Tibial nerve (tissue), 4 donors: ENCODE data around the gene RAB3B.

Experiments
- CTCF ChIP-seq, 5 experiments: fragments of 200-600 bp in 3 of 5; fragments of 450-650 bp in 2 of 5; sonication (generic) in 3 of 5; IDR thresholded peaks; one replicate each; pipeline ENCODE4 v1.5.1; 2016 to 2019; ENCODE audit warnings: antibody characterized with exemption in 5 of 5, mild to moderate bottlenecking in 3 of 5, moderate library complexity in 2 of 5
- EP300 ChIP-seq, 2 donors: sonication (generic); formaldehyde crosslinking; IDR thresholded peaks; one replicate each; pipeline ENCODE4 v1.6.1; 2017; ENCODE audit warnings: antibody characterized with exemption in 2 of 2, mild to moderate bottlenecking in 1 of 2
- POLR2A ChIP-seq, 2 donors: fragments of 450-650 bp; IDR thresholded peaks; one replicate each; pipeline ENCODE4 v1.6.1; 2017; ENCODE audit warnings: antibody characterized with exemption in 2 of 2, mild to moderate bottlenecking in 2 of 2, moderate library complexity in 2 of 2

GRCh38 chr1:51957618-51958017 is 32.9 kb downstream of the RAB3B start:
- TF ChIP-seq POLR2A (IDR thresholded peaks at IDR 0.05) (no peak), CTCF (IDR thresholded peaks at IDR 0.05) (no peak), EP300 (IDR thresholded peaks at IDR 0.05) (no peak)
